Measurements from ENCODE around the gene HSPD1.
A peak's percentile ranks its signal among the peaks of the same experiment; 100 is the strongest.
"Not testable (repeated sequence)": the region's sequence is repeated elsewhere in the genome, so short reads cannot be mapped to it uniquely, and the experiment has no call there.

The HSPD1 gene

GRCh38 chr2:197496695-197497094, 2.9 kb downstream of the HSPD1 start:
- DNase-seq: no peak

- DNase-seq: no peak
Observed at GRCh38 chr2:197495433-197496134, 4.1 kb downstream of the HSPD1 start.

- no peak for DNase-seq
Observed at GRCh38 chr2:197487385-197487784, 12.3 kb downstream of the HSPD1 start.

- DNase-seq: no peak
Observed at GRCh38 chr2:197486175-197486574, 13.5 kb downstream of the HSPD1 start.

GRCh38 chr2:197484248-197484647, 15.4 kb downstream of the HSPD1 start:
- not testable (repeated sequence) for DNase-seq

GRCh38 chr2:197480165-197481036, 19.2 kb downstream of the HSPD1 start:
- DNase-seq: no peak

GRCh38 chr2:197477797-197478196, 21.8 kb downstream of the HSPD1 start:
- DNase-seq: no peak

GRCh38 chr2:197472166-197472565, 27.5 kb downstream of the HSPD1 start:
- no peak for DNase-seq

- no peak for DNase-seq
Observed at GRCh38 chr2:197464175-197464574, 35.5 kb downstream of the HSPD1 start.

GRCh38 chr2:197461057-197461456, 38.6 kb downstream of the HSPD1 start:
- no peak for DNase-seq

- no peak for DNase-seq
Observed at GRCh38 chr2:197460649-197461048, 39.0 kb downstream of the HSPD1 start.

GRCh38 chr2:197455428-197455827, 44.2 kb downstream of the HSPD1 start:
- DNase-seq: no peak

- DNase-seq: no peak
Observed at GRCh38 chr2:197454923-197455322, 44.7 kb downstream of the HSPD1 start.

GRCh38 chr2:197453914-197454398, 45.7 kb downstream of the HSPD1 start:
- DNase-seq: no peak

GRCh38 chr2:197453123-197453913, 46.3 kb downstream of the HSPD1 start, which contains the start of gene COQ10B:
TSS of gene COQ10B (plus strand) at chr2:197453552. CDS start at chr2:197453561, 9 bp downstream.
- DNase-seq: peak; percentile 99

GRCh38 chr2:197452754-197453122, 46.9 kb downstream of the HSPD1 start:
- no peak for DNase-seq

- DNase-seq: not testable (repeated sequence)
Observed at GRCh38 chr2:197450935-197451358, 48.7 kb downstream of the HSPD1 start.

- no peak for DNase-seq
Observed at GRCh38 chr2:197450465-197450864, 49.2 kb downstream of the HSPD1 start.

GRCh38 chr2:197446844-197447243, 52.8 kb downstream of the HSPD1 start:
- DNase-seq: no peak

GRCh38 chr2:197445746-197446145, 53.9 kb downstream of the HSPD1 start:
- no peak for DNase-seq

GRCh38 chr2:197442857-197443256, 56.8 kb downstream of the HSPD1 start:
- no peak for DNase-seq

GRCh38 chr2:197437380-197437779, 62.3 kb downstream of the HSPD1 start:
- DNase-seq: no peak
